ENCODE results near the gene EFCC1. TPM values are rescaled to one million over a fixed set of nuclear protein-coding genes. Genes with fewer than 3 reads are reported as not detected.

Gene EFCC1
- total and polyA plus RNA-seq, 2 of the 13 experiments (the other 11 are each of a cell fraction or from before 2014, with no cell fraction given) = not detected

GRCh38 chr3:129059311-129059958 is 58.3 kb downstream of the EFCC1 start:
- WGBS (ENCODE audit: low lambda C conversion rate) = 45% methylated on average over 10 of the region's 11 CpGs
- H3K4me2 ChIP-seq (ENCODE audit: low read depth, low read length) = no peak overlapping the region
- no peaks in the 10 kb centered on the region for H3K36me3 ChIP-seq (replicated peaks in 1 of 2; ENCODE audit: control insufficient read depth in 1 of 2, insufficient read depth in 2 of 2, low read length in 2 of 2)
- H3K79me2 ChIP-seq (ENCODE audit: insufficient read depth, low read length) = no peaks in the 10 kb centered on the region
- no peak overlapping the region for H3K27ac ChIP-seq (ENCODE audit: extremely low read length, insufficient read depth, low read length)
- intact Hi-C loops (cut with micrococcal nuclease; ENCODE audit: unreplicated experiment) (no loop called here), in situ Hi-C loops (cut with HindIII; ENCODE audit: extremely low pct_ligation_motif_present, low pct_unique_long_range_greater_than_20kb) (no loop called here)
- BruUV-seq (replicated peaks) = no TSS peak
- no peaks in the 10 kb centered on the region for H4K20me1 ChIP-seq (ENCODE audit: insufficient read depth, low read length)
- H3K4me3 ChIP-seq (replicated peaks in 1 of 3; ENCODE audit: insufficient read depth in 1 of 3, low read depth in 2 of 3, low read length in 3 of 3) = no peak overlapping the region
- peaks cover 23% of the 10 kb centered on the region for H3K4me1 ChIP-seq (ENCODE audit: insufficient read depth, low read length)
- TF ChIP-seq ZNF280B (CRISPR knock-in tag; IDR thresholded peaks at IDR 0.05; ENCODE audit: borderline replicate concordance) = no peak
- TF ChIP-seq CCDC6 (CRISPR knock-in tag; IDR thresholded peaks at IDR 0.05) = no peak
- no peak for TF ChIP-seq ZNF17 (CRISPR knock-in tag; IDR thresholded peaks at IDR 0.05)
- no peak for TF ChIP-seq HNF4G (IDR thresholded peaks at IDR 0.05; ENCODE audit: borderline replicate concordance, low read depth, low read length)
- no peak for TF ChIP-seq HNF4G (CRISPR knock-in tag; IDR thresholded peaks at IDR 0.05; ENCODE audit: borderline replicate concordance, low read depth)
- TF ChIP-seq FOXC1 (CRISPR knock-in tag; IDR thresholded peaks at IDR 0.05; ENCODE audit: borderline replicate concordance) = no peak
- no peak for TF ChIP-seq JUNB (CRISPR knock-in tag; IDR thresholded peaks at IDR 0.05; ENCODE audit: borderline replicate concordance)
- no peak for TF ChIP-seq ZNF513 (CRISPR knock-in tag; conservative IDR thresholded peaks at IDR 0.05)
- TF ChIP-seq TCF12 (IDR thresholded peaks at IDR 0.05) = no peak
- TF ChIP-seq TCF12 (CRISPR knock-in tag; IDR thresholded peaks at IDR 0.05) = no peak
- no peak for TF ChIP-seq ZNF776 (CRISPR knock-in tag; IDR thresholded peaks at IDR 0.05)
- no peak for TF ChIP-seq ZNF775 (CRISPR knock-in tag; IDR thresholded peaks at IDR 0.05; ENCODE audit: borderline replicate concordance)
- TF ChIP-seq ZFP36 (IDR thresholded peaks at IDR 0.05; ENCODE audit: borderline replicate concordance, low read depth, low read length, partially characterized antibody) = no peak
- TF ChIP-seq HMG20A (CRISPR knock-in tag; IDR thresholded peaks at IDR 0.05; ENCODE audit: borderline replicate concordance) = no peak
- TF ChIP-seq ZSCAN21 (CRISPR knock-in tag; IDR thresholded peaks at IDR 0.05; ENCODE audit: borderline replicate concordance) = no peak
- ChIA-PET POLR2A (no interaction called here), CTCF (ENCODE audit: low intra/inter-chr PET ratio, low total read pairs) (no interaction called here)
- H3K9me3 ChIP-seq (ENCODE audit: low read length) = no peaks in the 10 kb centered on the region
- DNase-seq (ENCODE audit: low spot score) = no peak
- no peak overlapping the region for H2AFZ ChIP-seq (ENCODE audit: low read length)
- FAIRE-seq = no peak
- ATAC-seq = no peak
- peaks cover 0 to 35% of the 10 kb centered on the region in 2 experiments; a peak in 3 of 5 replicates for H3K27me3 ChIP-seq (ENCODE audit: control insufficient read depth in 1 of 2, insufficient read depth in 2 of 2, low read length in 2 of 2)
- H3K9ac ChIP-seq (ENCODE audit: insufficient read depth, low read depth, low read length) = no peak overlapping the region

Measured in HepG2 (cell line).